Bladder microvascular endothelial cell (primary cell): Measurements from ENCODE around the gene ELMO2. TPM values are rescaled to one million over a fixed set of nuclear protein-coding genes. Genes with fewer than 3 reads are reported as not detected.

Source experiments
- total RNA-seq: library from RNA; depleted of rRNA; stranded (reverse); fragments of >200 nt; gene quantifications from 2 replicates; pipeline ENCODE4 v1.2.3, GENCODE V29; 2014

Gene ELMO2
- 18.1 and 44.7 TPM in 2 replicates for total RNA-seq

DNA sequence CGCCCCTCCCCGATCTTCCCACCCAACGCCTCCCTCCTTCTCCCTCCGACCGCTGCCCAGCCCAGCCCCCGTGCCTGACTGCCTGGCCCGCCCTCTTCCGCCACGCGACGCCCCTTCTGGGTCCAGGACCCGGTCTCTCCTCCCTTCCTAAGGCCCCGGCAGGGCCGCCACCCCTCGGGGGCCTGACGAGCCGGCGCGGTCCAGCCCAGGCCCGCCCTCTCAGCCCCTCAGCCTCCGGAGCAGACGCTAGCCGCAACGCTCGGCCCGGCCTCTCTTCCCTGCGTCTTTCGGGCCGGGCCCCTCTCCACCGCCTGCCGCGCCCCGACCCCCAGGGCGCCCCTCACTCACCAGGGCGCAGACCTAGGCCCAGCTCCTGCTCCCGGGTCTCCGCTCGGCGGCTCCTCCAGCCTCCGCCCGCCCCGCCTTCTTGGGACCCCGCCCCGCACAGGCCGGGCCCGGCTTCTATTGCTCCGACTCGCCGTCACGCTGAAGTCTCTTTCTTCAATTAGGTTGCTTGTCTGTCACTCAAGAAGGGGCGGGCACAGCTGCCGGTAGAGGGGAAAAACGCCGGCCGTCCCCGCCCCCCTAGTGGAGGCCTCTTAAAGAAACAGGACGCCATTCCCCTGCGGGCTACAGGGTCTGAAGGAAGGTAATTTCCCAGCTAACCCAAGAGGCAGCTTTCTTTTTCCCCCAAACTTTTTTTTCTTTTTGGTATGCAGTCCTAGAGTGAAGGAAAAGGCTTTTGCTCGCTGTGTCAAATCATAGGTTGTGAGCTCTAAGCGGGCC is at the start of gene ELMO2:
TSS of gene ELMO2 (minus strand) at position 416 of the 786 bp plus-strand sequence. CDS start 12,133 bp downstream, outside the sequence.

Other genes with a start within 250 kb of the ELMO2 start
- gene CDH22, start 98.1 kb downstream of the ELMO2 start, total RNA-seq, result 0.57 TPM in 1 of 2 replicates, not detected in the other
- gene ZNF334, start 106.9 kb upstream of the ELMO2 start, total RNA-seq, result 0.69 and 0.97 TPM in 2 replicates
- not detected in 2 replicates for gene OCSTAMP, start 144.0 kb upstream of the ELMO2 start, total RNA-seq
- gene SLC13A3, start 244.8 kb upstream of the ELMO2 start, total RNA-seq, result 0.13 TPM in 1 of 2 replicates, not detected in the other